GM23248 (cell line): ENCODE results near the gene UBTF.

Source experiments
- EZH2 ChIP-seq: fragments of 200-600 bp; sonication (generic); IDR thresholded peaks from 2 replicates; pipeline ENCODE4 v1.6.1; 2018; ENCODE audit warnings: antibody characterized with exemption, mild to moderate bottlenecking; ENCODE audit not compliant: insufficient read depth, poor library complexity, severe bottlenecking
- EZH2phosphoT487 ChIP-seq: fragments of 200-600 bp; sonication (generic); IDR thresholded peaks from 2 replicates; pipeline ENCODE4 v1.6.1; 2018; ENCODE audit warnings: antibody characterized with exemption, moderate library complexity, mild to moderate bottlenecking, low read depth; ENCODE audit not compliant: insufficient read depth

DNA sequence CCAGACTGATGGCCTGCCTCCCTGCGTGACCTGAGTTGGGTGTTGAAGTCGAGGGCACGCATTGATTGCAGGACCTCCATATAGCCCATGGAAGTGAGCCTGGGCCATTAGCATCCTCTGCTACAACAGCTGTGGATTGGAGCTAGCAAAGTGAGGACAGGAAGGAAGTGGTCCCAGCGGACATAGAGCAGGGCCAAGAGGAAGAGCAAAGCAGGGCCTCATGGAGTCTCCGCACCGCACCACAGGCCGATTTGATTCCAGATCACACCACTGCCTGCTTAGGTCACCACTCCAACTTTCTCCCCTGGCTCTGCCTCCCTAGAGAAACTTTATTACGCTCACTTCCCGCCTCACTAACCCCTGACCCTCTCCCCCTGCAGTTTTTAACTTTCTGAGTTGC lies 10.7 kb upstream of the UBTF start:
- TF ChIP-seq EZH2phosphoT487 (no peak), EZH2 (no peak)
